PC-3 (cell line): ENCODE results near the gene CCDC91.

Experiments
- EZH2 ChIP-seq: fragments of 300-600 bp; sonication (generic); IDR thresholded peaks from one replicate; pipeline ENCODE4 v1.6.1; 2017; ENCODE audit warnings: antibody characterized with exemption, mild to moderate bottlenecking, low read length; ENCODE audit not compliant: unreplicated experiment
- TF ChIP-seq, protein P1 (sequence below): fragments of 300-600 bp; sonication (generic); conservative IDR thresholded peaks from 2 replicates; pipeline ENCODE4 v1.5.1; 2017; ENCODE audit warnings: antibody characterized with exemption, low read depth, mild to moderate bottlenecking, low read length

DNA sequence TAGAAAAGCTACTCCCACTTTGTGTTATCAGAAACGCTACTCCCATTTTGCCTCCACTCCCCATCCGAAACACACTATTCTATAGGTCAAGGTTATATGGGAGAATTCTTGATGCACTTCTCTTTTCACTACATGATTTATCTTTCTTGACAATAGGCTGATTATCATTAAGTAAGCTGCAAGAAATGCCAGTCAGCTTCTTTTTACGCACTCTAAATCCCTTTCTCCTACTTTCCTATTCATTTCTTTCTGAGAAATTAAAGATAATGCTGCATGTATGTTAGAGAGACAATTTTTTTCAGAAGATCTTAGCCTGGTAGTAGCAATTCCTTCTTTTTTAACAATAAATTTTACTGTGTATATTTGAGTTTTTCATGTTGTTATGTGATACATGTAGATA, 41.0 kb upstream of the CCDC91 start:
- TF ChIP-seq, protein P1, sequence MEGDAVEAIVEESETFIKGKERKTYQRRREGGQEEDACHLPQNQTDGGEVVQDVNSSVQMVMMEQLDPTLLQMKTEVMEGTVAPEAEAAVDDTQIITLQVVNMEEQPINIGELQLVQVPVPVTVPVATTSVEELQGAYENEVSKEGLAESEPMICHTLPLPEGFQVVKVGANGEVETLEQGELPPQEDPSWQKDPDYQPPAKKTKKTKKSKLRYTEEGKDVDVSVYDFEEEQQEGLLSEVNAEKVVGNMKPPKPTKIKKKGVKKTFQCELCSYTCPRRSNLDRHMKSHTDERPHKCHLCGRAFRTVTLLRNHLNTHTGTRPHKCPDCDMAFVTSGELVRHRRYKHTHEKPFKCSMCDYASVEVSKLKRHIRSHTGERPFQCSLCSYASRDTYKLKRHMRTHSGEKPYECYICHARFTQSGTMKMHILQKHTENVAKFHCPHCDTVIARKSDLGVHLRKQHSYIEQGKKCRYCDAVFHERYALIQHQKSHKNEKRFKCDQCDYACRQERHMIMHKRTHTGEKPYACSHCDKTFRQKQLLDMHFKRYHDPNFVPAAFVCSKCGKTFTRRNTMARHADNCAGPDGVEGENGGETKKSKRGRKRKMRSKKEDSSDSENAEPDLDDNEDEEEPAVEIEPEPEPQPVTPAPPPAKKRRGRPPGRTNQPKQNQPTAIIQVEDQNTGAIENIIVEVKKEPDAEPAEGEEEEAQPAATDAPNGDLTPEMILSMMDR = no peak
- TF ChIP-seq EZH2 = no peak
